IMR-90 (cell line): ENCODE data around the gene ZNF574. TPM values are rescaled to one million over a fixed set of nuclear protein-coding genes. Genes with fewer than 3 reads are reported as not detected.

Source experiments
- ATAC-seq: fragments of 200-7000 bp; cut with Tn5 transposase; 2 replicates; pipeline ENCODE4 v1.9.1; 2020; ENCODE audit warnings: low read depth, mild to moderate bottlenecking, moderate library complexity
- BruUV-seq: library from RNA; stranded (reverse); fragments of 400-500 nt; replicated peaks from 2 replicates; lab custom pipeline; 2021; lab: Mats Ljungman, UMichigan
- CTCF ChIA-PET: fragments of 300-600 bp; formaldehyde crosslinking; extraction: SDS; loops from one replicate; lab custom pipeline; 2021; ENCODE audit warnings: antibody characterized with exemption; lab: Yijun Ruan, JAX
- POLR2A ChIA-PET: fragments of 300-600 bp; sonication (Branson Sonifier 250); formaldehyde crosslinking; loops from one replicate; lab custom pipeline; 2022; ENCODE audit warnings: antibody characterized with exemption; ENCODE audit not compliant: unreplicated experiment; lab: Charles Lee
- DNase-seq: peaks from one replicate; pipeline ENCODE4 v3.0.0; 2013
- H2AFZ ChIP-seq: replicated peaks from 2 replicates; pipeline ENCODE3; 2013; ENCODE audit warnings: low read length, mild to moderate bottlenecking; ENCODE audit not compliant: poor library complexity
- H2AK5ac ChIP-seq: 2 replicates; pipeline ENCODE4 v1.6.1; 2013; ENCODE audit warnings: low read depth, low read length, inconsistent platforms
- H2AK9ac ChIP-seq: replicated peaks from 2 replicates; pipeline ENCODE3; 2013; ENCODE audit warnings: mild to moderate bottlenecking, low read depth, low read length, moderate library complexity; ENCODE audit not compliant: poor library complexity
- H2BK120ac ChIP-seq: 2 replicates; pipeline ENCODE4 v1.6.1; 2013; ENCODE audit warnings: low read depth, low read length, inconsistent platforms
- H2BK15ac ChIP-seq: 3 replicates; pipeline ENCODE4 v1.6.1; 2013; ENCODE audit warnings: low read depth, low read length, inconsistent platforms
- H2BK20ac ChIP-seq: 2 replicates; pipeline ENCODE4 v1.6.1; 2013; ENCODE audit warnings: low read depth, mild to moderate bottlenecking, inconsistent platforms, low read length, moderate library complexity
- H2BK5ac ChIP-seq: 2 replicates; pipeline ENCODE4 v1.6.1; 2013; ENCODE audit warnings: mild to moderate bottlenecking, low read depth, low read length, inconsistent platforms; ENCODE audit not compliant: poor library complexity, severe bottlenecking
- H3K14ac ChIP-seq: replicated peaks from 2 replicates; pipeline ENCODE4 v1.6.1; 2013; ENCODE audit warnings: low read depth, low read length, inconsistent platforms
- H3K18ac ChIP-seq: 2 replicates; pipeline ENCODE4 v1.6.1; 2013; ENCODE audit warnings: low read depth, low read length, control low read depth
- H3K23ac ChIP-seq: 2 replicates; pipeline ENCODE4 v1.6.1; 2013; ENCODE audit warnings: low read depth, low read length, inconsistent platforms
- H3K27ac ChIP-seq: 2 replicates; pipeline ENCODE4 v1.5.1; 2013; ENCODE audit warnings: mild to moderate bottlenecking, control low read depth, low read length; ENCODE audit not compliant: insufficient read depth
- H3K27me3 ChIP-seq: 2 replicates; pipeline ENCODE4 v1.6.1; 2013; ENCODE audit warnings: low read length; ENCODE audit not compliant: control insufficient read depth, insufficient read depth
- H3K36me3 ChIP-seq: 2 replicates; pipeline ENCODE4 v1.6.1; 2013; ENCODE audit warnings: low read length, mixed read lengths; ENCODE audit not compliant: control insufficient read depth, insufficient read depth
- H3K4ac ChIP-seq: 2 replicates; pipeline ENCODE4 v1.6.1; 2013; ENCODE audit warnings: low read depth, low read length, inconsistent platforms
- H3K4me1 ChIP-seq: 2 replicates; pipeline ENCODE4 v1.6.1; 2013; ENCODE audit warnings: low read length, mixed read lengths; ENCODE audit not compliant: control insufficient read depth, insufficient read depth
- H3K4me2 ChIP-seq: 2 replicates; pipeline ENCODE4 v1.6.1; 2013; ENCODE audit warnings: low read depth, mild to moderate bottlenecking, control low read depth, low read length, moderate library complexity
- H3K4me3 ChIP-seq: 2 replicates; pipeline ENCODE4 v1.5.1; 2013; ENCODE audit warnings: low read depth, mild to moderate bottlenecking, control low read depth, low read length, moderate library complexity; ENCODE audit not compliant: insufficient read depth
- H3K56ac ChIP-seq: 2 replicates; pipeline ENCODE4 v1.6.1; 2013; ENCODE audit warnings: low read length, inconsistent platforms; ENCODE audit not compliant: insufficient read depth; ENCODE audit errors: extremely low read depth
- H3K79me1 ChIP-seq, 2 experiments: 2 replicates each; pipeline ENCODE4 v1.6.1; 2013; ENCODE audit warnings: low read length in 2 of 2, inconsistent platforms in 1 of 2, low read depth in 1 of 2
- H3K9ac ChIP-seq: 2 replicates; pipeline ENCODE4 v1.6.1; 2013; ENCODE audit warnings: low read depth, low read length, control low read depth
- H3K9me1 ChIP-seq: 2 replicates; pipeline ENCODE4 v1.6.1; 2013; ENCODE audit warnings: low read length, inconsistent platforms; ENCODE audit not compliant: insufficient read depth
- H3K9me3 ChIP-seq: 2 replicates; pipeline ENCODE4 v1.6.1; 2013; ENCODE audit warnings: low read length; ENCODE audit not compliant: control insufficient read depth, insufficient read depth
- H4K20me1 ChIP-seq: 2 replicates; pipeline ENCODE4 v1.6.1; 2013; ENCODE audit warnings: low read length, inconsistent platforms; ENCODE audit not compliant: insufficient read depth
- H4K5ac ChIP-seq: 2 replicates; pipeline ENCODE4 v1.6.1; 2013; ENCODE audit warnings: mild to moderate bottlenecking, low read depth, low read length, control low read depth
- H4K8ac ChIP-seq, 2 experiments: 2 replicates each; pipeline ENCODE4 v1.6.1; 2013; ENCODE audit warnings: low read depth in 2 of 2, low read length in 2 of 2, control low read depth in 1 of 2, inconsistent platforms in 1 of 2
- H4K91ac ChIP-seq: 2 replicates; pipeline ENCODE4 v1.6.1; 2013; ENCODE audit warnings: low read depth, low read length, inconsistent platforms; ENCODE audit not compliant: insufficient read depth
- CEBPB ChIP-seq: IDR thresholded peaks from 2 replicates; pipeline ENCODE4 v1.6.1; 2012; ENCODE audit warnings: low read depth, low read length, improper control_type of control experiment
- CHD1 ChIP-seq: IDR thresholded peaks from 2 replicates; pipeline ENCODE4 v1.6.1; 2012; ENCODE audit warnings: low read depth, low read length, improper control_type of control experiment
- MAFK ChIP-seq: IDR thresholded peaks from 2 replicates; pipeline ENCODE4 v1.6.1; 2012; ENCODE audit warnings: low read depth, low read length, improper control_type of control experiment
- MAZ ChIP-seq: IDR thresholded peaks from 2 replicates; pipeline ENCODE4 v1.6.1; 2012; ENCODE audit warnings: low read depth, mild to moderate bottlenecking, low read length, improper control_type of control experiment, moderate library complexity, borderline replicate concordance
- MXI1 ChIP-seq: IDR thresholded peaks from 2 replicates; pipeline ENCODE4 v1.6.1; 2012; ENCODE audit warnings: low read depth, mild to moderate bottlenecking, low read length, moderate library complexity, borderline replicate concordance
- NFE2L2 ChIP-seq: fragments of 150-350 bp; IDR thresholded peaks from 2 replicates; pipeline ENCODE4 v1.6.1; 2016; ENCODE audit warnings: low read depth, mild to moderate bottlenecking, low read length
- RAD21 ChIP-seq: IDR thresholded peaks from 2 replicates; pipeline ENCODE4 v1.6.1; 2012; ENCODE audit warnings: low read length, improper control_type of control experiment
- SMC3 ChIP-seq: fragments of 150-350 bp; IDR thresholded peaks from 2 replicates; pipeline ENCODE4 v1.6.1; 2016; ENCODE audit warnings: low read depth, mild to moderate bottlenecking, antibody characterized with exemption, low read length, moderate library complexity
- WGBS, 2 experiments: methylation state at CpG; one replicate each; pipeline versions ENCODE4 v1.1.5 to v1.1.7; 2013; ENCODE audit warnings: missing lambda C conversion rate in 2 of 2; ENCODE audit not compliant: insufficient read length in 1 of 2; ENCODE audit errors: extremely low coverage in 2 of 2; 5-methylcytosine and 5-hydroxymethylcytosine counted together
- dilution Hi-C: fragments of 300-500 bp; cut with HindIII; formaldehyde crosslinking; loops from one replicate; pipeline ENCODE4 v1.14.3; 2018; ENCODE audit warnings: low sequenced_read_pairs; ENCODE audit not compliant: unreplicated experiment
- in situ Hi-C: fragments of 300-500 bp; cut with MboI; formaldehyde crosslinking; loops from 3 replicates; pipeline ENCODE4 v1.14.3; 2019; ENCODE audit warnings: low sequenced_read_pairs, inconsistent platforms, mixed read lengths
- intact Hi-C: fragments of 100-400 bp; cut with micrococcal nuclease; formaldehyde crosslinking; loops from 2 replicates; pipeline ENCODE4 v1.10.0; 2022
- polyA plus RNA-seq, 3 experiments: library from polyadenylated mRNA; depleted of rRNA; stranded (reverse); fragments of >200 nt; gene quantifications; 2 replicates each; pipeline ENCODE4 v1.2.3, GENCODE V29; 2012; ENCODE audit warnings: low replicate concordance in 1 of 3
- total RNA-seq: library from RNA; depleted of rRNA; stranded (reverse); fragments of >200 nt; gene quantifications from 2 replicates; pipeline ENCODE4 v1.2.3, GENCODE V29; 2012
- TF ChIP-seq, protein P1 (sequence below): fragments of 150-350 bp; IDR thresholded peaks from 2 replicates; pipeline ENCODE4 v1.6.1; 2016; ENCODE audit warnings: low read depth, mild to moderate bottlenecking, low read length, moderate library complexity, borderline replicate concordance

The ZNF574 gene
- total and polyA plus RNA-seq, 2 of the 4 experiments (the other 2 are of a cell fraction) = 8.1 to 14.1 TPM

DNA sequence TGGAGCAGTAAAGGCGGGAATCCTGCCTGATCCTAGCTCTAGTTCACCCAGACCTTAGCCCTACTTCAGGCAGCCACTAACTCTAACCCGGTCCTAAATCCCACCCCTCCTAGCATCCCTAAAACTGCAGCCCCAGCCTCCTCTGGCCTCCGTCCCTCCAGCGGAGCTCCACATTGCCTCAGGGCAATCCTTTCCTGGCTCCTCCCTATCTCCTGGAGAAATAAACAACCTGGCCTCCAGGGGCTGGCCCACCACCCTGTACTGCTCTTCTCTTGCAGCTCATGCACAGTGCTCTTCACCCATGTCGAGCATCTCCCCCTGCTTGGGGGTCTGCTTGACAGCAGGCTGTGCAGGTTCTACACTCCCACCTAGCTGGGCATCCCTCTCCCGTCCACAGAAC lies 49.6 kb downstream of the ZNF574 start:
- ATAC-seq (no peak), DNase-seq (no peak)
- peaks cover 26% of the 10 kb centered on the region for H3K9me1 ChIP-seq
- dilution Hi-C loops = no loop called here
- no peak overlapping the region for H3K4me2 ChIP-seq
- H3K23ac ChIP-seq = no peak overlapping the region
- no peak overlapping the region for H3K14ac ChIP-seq
- H2AK5ac ChIP-seq = no peak overlapping the region
- no peak overlapping the region for H2BK120ac ChIP-seq
- H3K9ac ChIP-seq = no peak overlapping the region
- no peaks in the 10 kb centered on the region for H4K20me1 ChIP-seq
- ChIA-PET POLR2A (no interaction called here), CTCF (interaction anchor here (1.6 kb wide), 1 partner anchor 16 kb away, joined by 6 read pairs; no protein-coding TSS in a partner anchor)
- H2BK5ac ChIP-seq = no peak overlapping the region
- BruUV-seq = no TSS peak
- no peak for TF ChIP-seq MAZ
- no peak for TF ChIP-seq RAD21
- TF ChIP-seq SMC3 = no peak
- TF ChIP-seq, protein P1, sequence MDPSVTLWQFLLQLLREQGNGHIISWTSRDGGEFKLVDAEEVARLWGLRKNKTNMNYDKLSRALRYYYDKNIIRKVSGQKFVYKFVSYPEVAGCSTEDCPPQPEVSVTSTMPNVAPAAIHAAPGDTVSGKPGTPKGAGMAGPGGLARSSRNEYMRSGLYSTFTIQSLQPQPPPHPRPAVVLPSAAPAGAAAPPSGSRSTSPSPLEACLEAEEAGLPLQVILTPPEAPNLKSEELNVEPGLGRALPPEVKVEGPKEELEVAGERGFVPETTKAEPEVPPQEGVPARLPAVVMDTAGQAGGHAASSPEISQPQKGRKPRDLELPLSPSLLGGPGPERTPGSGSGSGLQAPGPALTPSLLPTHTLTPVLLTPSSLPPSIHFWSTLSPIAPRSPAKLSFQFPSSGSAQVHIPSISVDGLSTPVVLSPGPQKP = no peak
- TF ChIP-seq MAFK = no peak
- no peak for TF ChIP-seq NFE2L2
- no peak for TF ChIP-seq MXI1
- no peak for TF ChIP-seq CEBPB
- no peak for TF ChIP-seq CHD1
- no peak overlapping the region for H3K56ac ChIP-seq
- no peak overlapping the region for H3K18ac ChIP-seq
- peaks cover 23% of the 10 kb centered on the region for H3K4me1 ChIP-seq
- 82% methylated on average over 2 of the region's 6 CpGs; no CpG with 5 or more reads in 1 of the 2 experiments for WGBS, 2 experiments
- no peak overlapping the region for H2BK20ac ChIP-seq
- H3K79me1 ChIP-seq = peaks cover 8 to 33% of the 10 kb centered on the region in 2 experiments; a peak in 3 of 4 replicates
- no peak overlapping the region for H3K27ac ChIP-seq
- H3K27me3 ChIP-seq = no peaks in the 10 kb centered on the region
- intact Hi-C loops = no loop called here
- no peak overlapping the region for H2AK9ac ChIP-seq
- H3K9me3 ChIP-seq = no peaks in the 10 kb centered on the region
- H2BK15ac ChIP-seq = no peak overlapping the region
- H2AFZ ChIP-seq = no peak overlapping the region
- H4K91ac ChIP-seq = no peak overlapping the region
- no peak overlapping the region for H3K4me3 ChIP-seq
- H3K4ac ChIP-seq = no peak overlapping the region
- in situ Hi-C loops = no loop called here
- no peak overlapping the region for H4K8ac ChIP-seq
- H4K5ac ChIP-seq = no peak overlapping the region
- H3K36me3 ChIP-seq = no peaks in the 10 kb centered on the region
